NCI-H460 (cell line): ENCODE data around the gene STAMBPL1. TPM values are rescaled to one million over a fixed set of nuclear protein-coding genes. Genes with fewer than 3 reads are reported as not detected.

ENCODE experiments used
- DNase-seq: peaks from one replicate; pipeline ENCODE4 v3.0.0-alpha.2; 2016; ENCODE audit warnings: low read depth; ENCODE audit errors: extremely low read depth
- total RNA-seq: library from RNA; depleted of rRNA; stranded (reverse); fragments of >200 nt; shearing (Covaris generic); gene quantifications from 2 replicates; pipeline ENCODE4 v1.2.3, GENCODE V29; 2014

The STAMBPL1 gene
- total RNA-seq, 1 experiment from 2014 or later, result 39.8 TPM

DNA sequence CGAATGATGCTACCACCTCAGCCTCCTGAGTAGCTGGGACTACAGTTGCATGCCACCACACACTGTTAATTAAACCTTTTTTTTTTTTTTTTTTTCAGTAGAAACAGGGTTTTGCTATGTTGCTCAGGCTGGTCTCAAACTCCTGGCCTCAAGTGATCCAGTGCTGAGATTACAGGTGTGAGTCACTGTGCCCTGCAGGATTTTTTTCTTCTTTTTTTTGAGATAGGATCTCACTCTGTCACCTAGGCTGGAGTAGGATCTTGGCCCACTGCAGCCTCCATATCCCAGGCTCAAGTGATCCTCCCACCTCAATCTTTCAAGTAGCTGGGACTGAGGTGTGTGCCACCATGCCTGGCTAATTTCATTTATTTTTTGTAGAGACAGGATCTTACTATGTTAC is 66.2 kb downstream of the STAMBPL1 start:
- no peak for DNase-seq

DNA sequence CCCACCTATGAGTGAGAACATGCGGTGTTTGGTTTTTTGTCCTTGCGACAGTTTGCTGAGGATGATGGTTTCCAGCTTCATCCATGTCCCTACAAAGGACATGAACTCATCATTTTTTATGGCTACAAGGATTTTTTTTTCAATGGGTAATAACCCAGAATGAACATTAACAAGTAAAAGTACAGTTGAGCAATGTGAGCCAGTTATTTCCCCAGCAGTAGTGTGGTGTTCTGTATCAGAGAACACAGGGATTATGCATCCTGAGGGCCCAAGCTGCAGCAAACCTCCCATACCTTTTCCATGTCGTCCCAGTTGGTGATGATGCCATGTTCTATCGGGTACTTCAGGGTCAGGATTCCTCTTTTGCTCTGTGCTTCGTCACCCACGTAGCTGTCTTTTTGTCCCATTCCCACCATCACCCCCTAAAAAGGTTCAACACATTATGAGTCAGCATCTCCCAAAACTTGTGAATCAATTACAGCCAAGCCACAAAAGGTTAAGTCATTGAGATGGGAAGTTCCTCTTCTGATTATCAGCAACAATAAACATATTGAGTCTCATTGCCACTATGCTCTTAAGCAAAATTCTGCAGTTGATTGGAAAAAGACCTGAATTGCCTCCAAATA is 67.0 kb downstream of the STAMBPL1 start:
- no peak for DNase-seq

DNA sequence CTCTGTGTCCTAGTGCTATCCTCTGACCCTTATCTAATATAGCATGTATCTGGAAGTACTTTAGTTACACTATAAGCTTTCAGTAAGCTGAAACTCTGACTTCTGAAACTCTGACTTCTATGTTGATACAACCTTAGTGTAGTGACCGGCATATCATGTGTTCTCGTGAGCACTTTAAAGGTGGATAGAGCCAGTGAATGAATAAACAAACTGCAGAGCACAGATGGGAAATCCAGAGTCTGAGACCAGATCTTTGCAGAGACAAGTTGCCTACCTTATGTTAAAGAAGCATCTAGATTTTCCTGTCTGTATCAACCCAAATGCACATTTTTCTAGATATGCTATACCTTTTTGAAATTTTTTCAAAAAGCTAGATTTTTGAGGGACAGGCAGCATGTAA is 69.0 kb downstream of the STAMBPL1 start:
- DNase-seq, result no peak

DNA sequence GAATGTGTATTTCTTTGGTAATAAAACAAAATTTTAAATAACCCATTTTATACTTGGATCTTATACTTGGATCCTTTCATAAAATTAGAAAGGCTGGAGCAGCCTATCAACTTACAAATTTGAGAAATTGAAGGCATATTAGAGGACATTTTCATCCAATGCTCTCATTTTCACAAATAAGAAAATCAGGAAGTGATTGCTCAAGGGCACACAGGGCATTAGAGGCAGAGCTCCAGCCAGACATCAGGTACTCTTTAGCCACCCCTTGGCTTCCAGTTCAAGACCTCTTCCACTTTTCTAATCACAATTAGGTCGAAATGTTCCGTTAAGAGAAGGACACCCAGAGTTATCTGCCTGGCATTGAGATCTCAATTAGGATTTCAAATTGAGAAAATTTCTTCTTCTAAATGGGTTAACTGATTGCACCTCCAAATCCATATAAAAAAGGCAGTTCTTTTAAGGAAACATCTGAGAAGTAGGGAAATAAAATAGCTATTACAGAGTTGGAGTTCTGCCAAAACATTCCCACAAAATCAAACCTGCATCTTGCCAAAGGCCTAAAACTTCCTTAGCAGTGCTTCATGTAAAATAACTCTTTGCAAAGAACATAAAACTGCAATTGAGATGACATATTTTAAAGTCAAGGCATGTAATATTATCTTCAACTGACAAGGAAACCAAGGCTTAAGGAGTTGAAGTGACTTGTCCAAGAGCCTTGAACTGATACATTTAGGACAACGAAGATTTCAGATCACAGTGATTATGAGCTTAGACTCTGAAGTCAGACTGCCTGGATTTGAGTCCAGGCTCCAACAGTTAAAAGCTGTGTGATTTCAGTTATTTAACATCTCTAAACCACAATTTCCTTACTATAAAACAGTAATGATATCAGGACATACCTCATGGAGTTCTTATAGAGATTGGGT is 70.1 kb downstream of the STAMBPL1 start:
- DNase-seq, result no peak

DNA sequence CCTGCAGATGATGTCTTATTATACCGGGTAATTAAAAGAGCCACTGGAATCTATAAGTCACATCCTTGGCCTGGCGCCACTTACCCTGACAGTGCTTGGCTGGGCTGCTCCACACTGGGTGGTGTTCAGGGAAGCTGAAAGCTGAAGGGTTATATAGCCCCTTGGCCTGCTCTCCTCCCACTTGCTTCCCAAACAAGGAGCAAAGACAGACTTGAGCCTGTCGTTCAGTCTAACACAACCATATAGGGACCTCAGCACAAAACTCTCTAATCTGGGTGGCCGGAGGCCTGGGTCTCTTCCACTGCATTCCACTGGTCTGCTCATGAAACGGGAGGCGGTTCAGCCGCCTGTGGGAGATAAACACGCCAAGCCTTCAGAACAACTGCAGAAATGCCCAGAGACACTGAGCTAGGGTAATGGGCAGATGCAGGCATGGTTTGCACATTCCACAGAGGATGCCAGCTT is 72.6 kb downstream of the STAMBPL1 start, which contains the start of gene ACTA2:
Gene ACTA2 (minus strand): TSS at position 127 of the 465 bp plus-strand sequence. CDS start 3,843 bp downstream, outside the sequence.
- no peak for DNase-seq

DNA sequence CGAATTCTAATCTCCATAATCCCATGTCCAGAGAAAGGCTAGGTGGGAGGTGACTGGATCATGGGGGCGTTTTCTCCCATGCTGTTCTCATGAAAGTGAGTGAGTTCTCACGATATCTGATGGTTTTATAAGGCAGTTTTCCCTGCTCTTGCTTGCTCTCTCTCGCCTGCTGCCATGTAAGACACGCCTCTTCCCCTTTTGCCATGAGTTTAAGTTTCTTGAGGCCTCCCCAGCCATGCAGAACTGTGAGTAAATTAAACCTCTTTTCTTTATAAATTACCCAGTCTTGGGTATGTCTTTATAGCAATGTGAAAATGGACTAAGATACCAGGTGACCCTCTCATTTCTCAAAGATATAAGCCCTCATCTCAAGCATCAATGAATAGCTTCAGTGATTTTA is 73.6 kb downstream of the STAMBPL1 start:
- no peak for DNase-seq

DNA sequence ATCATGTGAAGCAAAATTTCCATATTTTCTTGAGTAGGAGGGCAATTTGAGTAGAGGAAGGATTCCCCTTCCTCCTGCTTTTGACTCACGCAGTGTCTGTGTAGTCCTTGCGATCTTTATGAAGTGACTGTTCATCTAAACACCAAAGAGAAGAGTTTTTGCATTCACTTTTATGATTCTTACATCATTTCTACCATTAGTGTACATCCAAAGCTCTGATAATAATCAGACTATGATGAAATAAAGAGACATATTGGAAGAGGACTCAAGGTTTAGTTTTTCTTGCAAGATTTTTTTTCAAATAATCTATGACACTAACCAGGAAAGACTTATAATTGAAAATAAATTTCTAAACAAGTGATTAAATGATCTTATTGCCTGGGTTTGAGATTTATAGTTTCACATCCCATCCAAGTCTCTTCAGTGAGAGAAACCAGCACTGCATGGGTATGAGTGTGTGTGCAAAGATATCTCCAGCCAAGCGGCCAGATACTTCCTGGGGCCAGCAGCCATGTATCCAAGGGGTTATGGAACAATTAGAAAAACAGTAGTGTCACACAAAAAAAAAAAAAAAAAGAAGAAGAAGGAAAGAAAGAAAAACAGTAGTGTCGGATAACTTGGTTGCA is 74.5 kb downstream of the STAMBPL1 start:
- DNase-seq, result no peak

DNA sequence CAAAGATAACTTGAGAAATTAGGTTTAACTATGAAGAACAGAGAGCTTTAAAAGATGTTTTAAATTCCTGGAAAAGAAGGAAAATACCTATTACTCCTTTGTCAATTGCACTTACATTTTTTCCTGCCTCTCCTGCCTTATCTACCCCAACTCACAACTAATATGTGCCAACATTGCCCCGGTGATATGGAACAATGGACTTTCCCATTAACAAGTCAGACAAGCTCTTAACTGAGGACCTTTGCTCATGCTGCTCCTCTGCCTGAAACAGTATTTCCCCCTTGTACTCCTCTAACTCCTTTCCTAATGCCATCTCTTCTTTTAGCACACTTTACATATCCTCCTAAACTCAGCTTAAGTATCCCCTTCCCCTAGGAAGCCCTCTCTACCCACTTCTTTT is 77.3 kb downstream of the STAMBPL1 start:
- DNase-seq, result no peak

DNA sequence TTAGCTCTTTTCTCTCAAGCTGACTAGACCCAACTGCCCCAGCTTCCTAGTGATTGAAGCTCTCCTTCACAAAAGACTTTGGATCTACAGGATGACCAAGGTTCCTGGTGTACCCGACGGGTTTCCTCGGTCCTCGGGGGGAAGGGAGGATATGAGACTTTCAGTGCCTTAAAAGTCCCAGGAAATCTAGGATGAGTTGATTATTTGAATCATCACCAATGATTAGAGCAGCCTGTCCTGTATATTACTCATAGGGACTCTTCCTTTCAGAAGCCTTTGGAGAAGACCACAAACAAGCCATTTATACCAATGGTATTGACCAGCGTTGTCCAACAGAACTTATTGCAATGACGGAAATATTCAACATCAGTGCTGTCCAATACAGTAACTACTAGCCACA is 78.7 kb downstream of the STAMBPL1 start:
- DNase-seq, result no peak

DNA sequence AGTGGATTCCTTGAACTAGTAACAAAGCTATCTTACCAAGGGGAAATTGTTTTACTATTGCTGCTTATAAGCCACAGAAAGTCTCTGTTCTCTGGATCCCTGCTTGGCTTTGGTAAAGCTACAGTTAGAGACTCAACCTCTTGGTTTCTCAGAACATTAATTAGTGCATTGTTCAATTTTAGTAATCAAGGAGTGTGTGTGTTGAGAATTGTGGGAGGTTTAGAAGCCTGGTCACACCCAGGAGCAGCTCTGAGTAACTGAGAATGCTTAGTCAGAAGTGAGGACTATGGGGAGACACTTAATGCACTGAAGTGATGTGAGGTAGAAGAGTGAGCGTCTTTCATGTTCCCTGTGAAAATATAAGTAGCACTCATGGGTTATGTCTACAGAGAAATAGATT is 80.8 kb downstream of the STAMBPL1 start:
- DNase-seq, result no peak

DNA sequence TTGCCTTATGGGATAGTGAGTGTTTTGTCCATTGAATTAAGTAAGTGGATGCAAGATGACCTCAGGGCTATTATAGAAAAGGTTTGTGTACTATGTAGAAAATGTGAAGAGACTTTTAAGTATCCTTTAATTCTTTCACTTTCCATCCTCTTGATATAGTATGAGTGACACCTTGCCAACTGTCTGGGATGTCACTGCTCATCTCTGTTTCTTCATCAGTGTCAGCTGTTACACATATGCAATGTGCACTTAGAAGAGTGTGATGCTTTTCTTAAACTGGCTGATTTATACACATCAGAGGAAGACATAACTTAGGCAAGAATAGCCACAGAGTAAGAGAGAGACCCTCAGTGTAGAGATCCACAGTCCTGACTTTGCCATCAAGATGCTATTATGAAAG is 81.2 kb downstream of the STAMBPL1 start:
- DNase-seq, result no peak

DNA sequence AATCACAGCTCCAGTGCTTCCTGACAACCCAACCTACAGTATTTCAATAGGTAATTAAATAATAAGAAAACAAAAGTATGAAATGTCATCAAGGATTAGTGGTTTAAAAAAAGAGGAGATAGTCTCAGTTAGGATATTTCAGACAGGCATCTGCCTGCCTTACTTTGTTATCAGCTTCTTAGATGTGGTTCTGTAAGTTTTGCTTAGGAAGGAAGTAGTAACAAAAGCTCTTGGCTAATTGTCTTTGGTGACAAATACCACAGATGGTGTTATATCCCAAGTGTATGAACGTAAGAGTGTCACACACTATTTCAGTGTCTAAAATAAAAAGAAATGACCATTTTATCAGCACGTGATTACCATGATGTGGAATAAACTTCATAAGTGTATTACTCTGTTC is 82.3 kb downstream of the STAMBPL1 start:
- DNase-seq, result no peak

DNA sequence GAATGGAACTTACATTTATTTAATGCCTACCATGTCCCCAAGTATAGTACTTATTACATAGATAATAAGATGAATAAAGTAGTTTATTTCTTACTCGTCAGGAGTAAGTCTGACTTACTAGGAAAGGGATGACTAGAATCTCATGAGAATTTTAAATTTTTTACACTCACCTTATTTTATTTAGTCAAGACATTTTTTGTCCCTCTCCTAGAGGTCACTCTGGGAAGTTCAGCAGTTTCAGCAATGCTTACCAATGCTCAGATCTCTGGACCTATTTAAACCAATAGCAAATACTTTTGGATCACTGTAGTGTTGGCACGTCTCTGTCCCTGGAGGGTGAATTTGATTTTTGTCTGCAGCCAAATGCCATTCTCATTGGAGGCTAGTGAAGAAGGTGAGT is 83.3 kb downstream of the STAMBPL1 start:
- no peak for DNase-seq

DNA sequence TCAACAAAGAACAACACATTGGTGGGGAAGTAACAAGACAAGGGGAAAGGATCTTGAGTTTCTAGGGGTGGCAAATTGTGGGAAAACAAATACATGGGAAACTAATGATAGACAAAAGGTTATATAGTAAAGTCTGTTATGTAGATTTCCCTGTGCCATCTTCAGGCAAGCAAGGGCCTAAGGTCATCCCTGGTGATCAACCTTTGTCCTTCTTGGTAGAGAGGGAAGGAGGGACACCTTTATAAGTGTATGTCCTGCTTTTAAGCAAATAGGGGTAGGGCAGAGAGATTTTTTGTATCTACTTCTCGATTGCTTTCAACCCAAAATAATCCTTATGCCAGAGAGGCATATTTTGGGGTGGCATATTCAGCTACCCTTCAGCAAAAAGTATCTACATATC is 84.3 kb downstream of the STAMBPL1 start:
- DNase-seq, result no peak

DNA sequence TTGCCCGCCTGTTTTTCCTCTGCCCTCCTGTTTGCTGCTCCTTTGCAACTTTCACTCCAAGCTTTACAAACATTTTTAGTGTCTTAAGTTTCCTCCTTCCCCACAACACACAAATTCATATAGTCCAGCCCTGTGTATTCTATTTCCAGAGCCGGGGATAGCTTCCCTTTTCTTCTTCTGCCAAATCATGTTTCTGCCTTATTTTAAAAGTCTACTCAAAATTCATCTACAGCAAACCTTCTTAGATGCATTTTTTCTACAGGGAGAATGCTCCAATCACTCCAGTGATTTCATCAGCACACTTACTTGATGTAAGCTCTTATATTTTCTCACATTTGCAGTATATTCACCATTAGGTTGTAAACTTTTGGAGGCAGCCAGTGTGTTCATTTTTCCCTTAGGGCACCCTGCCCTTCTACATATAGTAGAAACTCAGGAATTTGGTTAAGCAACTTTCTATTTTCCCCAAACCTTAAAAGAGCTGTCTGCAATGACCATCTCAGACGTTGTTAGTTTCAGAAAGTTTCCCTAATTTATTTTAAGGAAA is 84.9 kb downstream of the STAMBPL1 start:
- DNase-seq, result no peak

DNA sequence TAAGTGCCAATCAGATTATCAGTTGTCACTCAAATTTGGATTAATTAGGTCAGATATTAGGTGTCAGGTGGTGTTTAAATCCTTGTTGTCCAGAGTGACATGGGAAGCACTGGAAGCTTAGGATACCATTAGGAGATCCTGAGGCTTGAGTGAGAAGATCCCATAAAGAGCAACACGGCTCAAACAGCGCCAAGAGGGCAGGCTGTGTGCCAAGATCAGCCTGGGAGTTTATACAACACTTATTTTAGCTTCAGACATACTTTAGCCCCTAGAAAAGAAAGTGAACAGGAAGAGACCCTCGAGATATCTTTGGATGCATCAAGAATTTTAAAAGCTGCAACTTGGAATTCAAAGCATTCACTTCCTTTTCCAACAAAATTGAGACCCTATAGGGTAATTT is 86.8 kb downstream of the STAMBPL1 start:
- no peak for DNase-seq

DNA sequence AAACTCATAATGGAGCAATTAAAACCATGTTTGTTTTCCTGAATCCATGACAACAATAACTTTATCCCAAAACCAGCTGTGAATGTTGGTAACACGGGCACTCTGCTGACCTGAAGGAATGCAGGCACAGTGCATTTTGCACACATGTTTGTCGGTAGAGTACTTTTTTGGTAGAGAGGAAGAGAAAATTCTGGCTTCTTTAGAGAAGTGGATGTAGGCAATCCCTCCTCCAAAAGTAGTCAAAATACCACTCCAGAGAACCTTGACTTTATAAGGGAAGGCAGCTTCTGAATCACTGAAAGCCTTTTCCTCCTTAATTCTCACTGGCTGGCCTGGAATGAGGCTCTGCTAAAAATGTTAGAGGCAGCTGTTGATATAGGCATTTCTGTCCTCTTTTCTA is 88.3 kb downstream of the STAMBPL1 start:
- no peak for DNase-seq

DNA sequence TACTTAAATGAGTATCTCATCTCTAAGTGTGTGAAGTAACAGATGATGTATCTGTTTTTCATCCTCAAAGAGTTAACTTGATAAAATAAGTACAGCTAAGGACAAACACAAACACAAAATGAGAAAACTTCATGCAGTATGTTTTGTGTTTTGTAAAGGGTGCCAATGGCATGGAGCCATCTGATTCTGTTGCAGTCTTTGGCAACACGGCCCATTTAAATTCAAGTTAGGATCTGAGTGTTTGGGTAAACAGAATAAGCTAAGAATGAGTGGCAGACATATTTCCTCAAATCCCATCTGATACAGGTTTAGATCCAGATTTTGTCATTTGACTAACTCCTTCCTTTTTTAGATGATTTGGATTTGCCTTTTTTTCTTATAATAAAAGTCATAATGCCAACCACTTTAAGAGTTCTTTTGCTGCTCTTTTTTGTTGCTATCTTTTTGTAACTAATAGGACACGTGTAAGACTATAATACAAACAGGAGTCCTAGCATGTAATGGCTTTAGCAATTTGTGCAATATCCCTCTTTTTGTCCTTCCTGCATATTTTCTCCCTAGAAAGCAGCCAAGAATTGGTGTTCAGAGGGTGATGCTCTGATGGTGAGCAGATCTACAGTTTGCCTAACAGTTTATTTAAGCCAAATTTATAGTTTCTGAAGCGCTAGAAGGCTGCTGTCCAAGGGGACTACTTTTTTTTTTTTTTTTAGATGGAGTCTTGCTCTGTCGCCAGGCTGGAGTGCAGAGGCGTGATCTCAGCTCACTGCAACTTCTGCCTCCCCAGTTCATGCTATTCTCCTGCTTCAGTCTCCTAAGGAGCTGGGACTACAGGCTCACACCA is 91.4 kb downstream of the STAMBPL1 start:
- DNase-seq, result no peak
